ENCODE data around the gene MAPK14.

DNA sequence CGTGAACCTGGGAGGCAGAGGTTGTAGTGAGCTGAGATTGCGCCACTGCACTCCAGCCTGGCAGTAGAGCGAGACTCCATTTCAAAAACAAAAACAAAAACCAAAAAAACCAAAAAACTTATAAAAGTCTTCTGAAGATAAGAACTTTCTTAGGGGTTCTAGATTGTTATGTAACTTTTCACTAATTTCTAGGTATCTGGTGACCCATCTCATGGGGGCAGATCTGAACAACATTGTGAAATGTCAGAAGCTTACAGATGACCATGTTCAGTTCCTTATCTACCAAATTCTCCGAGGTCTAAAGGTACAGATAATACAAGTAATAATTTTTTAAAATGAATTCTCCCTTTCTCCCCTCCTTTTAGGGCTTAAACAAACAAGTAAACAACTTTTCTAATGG, 45.1 kb downstream of the MAPK14 start:
- no peak for TF ChIP-seq CTCF (IDR thresholded peaks at IDR 0.05)
- no peak for TF ChIP-seq POLR2A (IDR thresholded peaks at IDR 0.05)
